H1 (cell line): Measurements from ENCODE around the gene PPFIA2. TPM values are rescaled to one million over a fixed set of nuclear protein-coding genes. Genes with fewer than 3 reads are reported as not detected.

Source experiments
- CTCF ChIA-PET: fragments of 300-600 bp; sonication (Branson Sonifier 250); formaldehyde crosslinking; loops from one replicate; lab custom pipeline; 2021; ENCODE audit not compliant: partially characterized antibody; lab: Charles Lee
- POLR2A ChIA-PET: fragments of 300-600 bp; sonication (Branson Sonifier 250); formaldehyde crosslinking; loops from one replicate; lab custom pipeline; 2021; ENCODE audit warnings: inconsistent platforms; ENCODE audit not compliant: partially characterized antibody; lab: Charles Lee
- DNase-seq, 2 experiments: peaks; one replicate each; pipeline versions ENCODE4 v3.0.0 to v3.0.0-alpha.2; 2010 to 2022; ENCODE audit warnings: low spot score in 2 of 2, low read depth in 1 of 2, mixed read lengths in 1 of 2
- FAIRE-seq: peaks from 2 replicates; lab custom pipeline; 2011; peaks lifted over from hg19 to GRCh38; lab: Jason Lieb, UNC
- H2AFZ ChIP-seq: 2 replicates; pipeline ENCODE4 v1.8.1; 2012; ENCODE audit warnings: low read length, inconsistent platforms
- H2AK5ac ChIP-seq: 2 replicates; pipeline ENCODE4 v1.6.1; 2013; ENCODE audit warnings: low read depth, low read length
- H2BK120ac ChIP-seq: replicated peaks from 2 replicates; pipeline ENCODE3; 2013; ENCODE audit warnings: low read depth, low read length, inconsistent platforms
- H2BK12ac ChIP-seq: 2 replicates; pipeline ENCODE4 v1.6.1; 2013; ENCODE audit warnings: low read depth, low read length
- H2BK15ac ChIP-seq: 2 replicates; pipeline ENCODE4 v1.6.1; 2013; ENCODE audit warnings: low read length
- H2BK20ac ChIP-seq: 2 replicates; pipeline ENCODE4 v1.6.1; 2013; ENCODE audit warnings: low read length
- H2BK5ac ChIP-seq: 2 replicates; pipeline ENCODE4 v1.6.1; 2013; ENCODE audit warnings: low read depth, low read length
- H3K14ac ChIP-seq: 2 replicates; pipeline ENCODE4 v1.6.1; 2013; ENCODE audit warnings: inconsistent platforms; ENCODE audit not compliant: insufficient read length
- H3K18ac ChIP-seq: 2 replicates; pipeline ENCODE4 v1.6.1; 2013; ENCODE audit warnings: low read length; ENCODE audit errors: extremely low read depth
- H3K23ac ChIP-seq: 2 replicates; pipeline ENCODE4 v1.6.1; 2013; ENCODE audit warnings: inconsistent platforms; ENCODE audit not compliant: insufficient read length
- H3K23me2 ChIP-seq: 2 replicates; pipeline ENCODE4 v1.6.1; 2013; ENCODE audit warnings: low read depth, low read length
- H3K27ac ChIP-seq: 2 replicates; pipeline ENCODE4 v1.6.1; 2011; ENCODE audit warnings: low read depth, low read length, inconsistent platforms
- H3K27me3 ChIP-seq, 4 experiments: replicated peaks in 1 of 4; 1 replicate in 1 of 4; 2 replicates in 3 of 4; pipeline versions ENCODE4 v1.6.1 to v1.8.1; 2011 to 2013; ENCODE audit warnings: low read length in 3 of 4, mild to moderate bottlenecking in 3 of 4, inconsistent platforms in 2 of 4, mixed read lengths in 2 of 4, moderate library complexity in 1 of 4; ENCODE audit not compliant: control insufficient read depth in 3 of 4, insufficient read depth in 3 of 4; ENCODE audit errors: extremely low read depth in 1 of 4
- H3K36me3 ChIP-seq, 4 experiments: 2 replicates each; pipeline versions ENCODE4 v1.6.1 to v1.8.1; 2011 to 2013; ENCODE audit warnings: mild to moderate bottlenecking in 4 of 4, low read length in 3 of 4, moderate library complexity in 2 of 4, control low read depth in 1 of 4, inconsistent platforms in 1 of 4; ENCODE audit not compliant: insufficient read depth in 4 of 4, control insufficient read depth in 2 of 4
- H3K4ac ChIP-seq: replicated peaks from 2 replicates; pipeline ENCODE3; 2013; ENCODE audit warnings: low read length, low read depth, mixed read lengths, inconsistent platforms; ENCODE audit not compliant: insufficient read length
- H3K4me1 ChIP-seq, 4 experiments: replicated peaks in 1 of 4; 1 replicate in 1 of 4; 2 replicates in 3 of 4; pipeline versions ENCODE4 v1.6.1 to v1.8.1; 2011 to 2013; ENCODE audit warnings: low read length in 3 of 4, inconsistent platforms in 2 of 4, mixed read lengths in 1 of 4; ENCODE audit not compliant: insufficient read depth in 4 of 4, control insufficient read depth in 3 of 4
- H3K4me2 ChIP-seq, 2 experiments: 2 replicates each; pipeline versions ENCODE4 v1.6.1 to v1.8.1; 2011 to 2013; ENCODE audit warnings: low read depth in 2 of 2, low read length in 2 of 2, control low read depth in 1 of 2, inconsistent platforms in 1 of 2, mild to moderate bottlenecking in 1 of 2; ENCODE audit not compliant: insufficient read depth in 1 of 2
- H3K4me3 ChIP-seq, 4 experiments: fragments of 200-600, 300-600 bp in 1 of 4; sonication (generic), shearing (Covaris generic), sonication (Bioruptor Twin) in 1 of 4; 2 replicates each; pipeline versions ENCODE4 v1.5.1 to v1.8.1; 2011 to 2016; ENCODE audit warnings: low read length in 4 of 4, low read depth in 3 of 4, control low read depth in 2 of 4, inconsistent platforms in 2 of 4, mild to moderate bottlenecking in 2 of 4, mixed read lengths in 1 of 4, moderate library complexity in 1 of 4; ENCODE audit not compliant: insufficient read depth in 2 of 4; ENCODE audit errors: extremely low read depth in 1 of 4
- H3K56ac ChIP-seq: replicated peaks from 2 replicates; pipeline ENCODE3; 2013; ENCODE audit warnings: low read depth, mild to moderate bottlenecking, mixed read lengths, low read length, inconsistent platforms; ENCODE audit not compliant: insufficient read length
- H3K79me1 ChIP-seq: 2 replicates; pipeline ENCODE4 v1.6.1; 2013; ENCODE audit warnings: low read depth, low read length, control low read depth
- H3K79me2 ChIP-seq, 2 experiments: 2 replicates each; pipeline versions ENCODE4 v1.6.1 to v1.8.1; 2012 to 2013; ENCODE audit warnings: low read length in 2 of 2, mild to moderate bottlenecking in 2 of 2, inconsistent platforms in 1 of 2; ENCODE audit not compliant: insufficient read depth in 2 of 2, control insufficient read depth in 1 of 2
- H3K9ac ChIP-seq, 4 experiments: replicated peaks in 1 of 4; 1 replicate in 1 of 4; 2 replicates in 3 of 4; pipeline versions ENCODE4 v1.6.1 to v1.8.1; 2011 to 2013; ENCODE audit warnings: low read depth in 3 of 4, low read length in 3 of 4, control low read depth in 2 of 4, mild to moderate bottlenecking in 2 of 4, moderate library complexity in 2 of 4, inconsistent platforms in 1 of 4; ENCODE audit errors: extremely low read depth in 1 of 4
- H3K9me3 ChIP-seq, 2 experiments: 2 replicates each; pipeline versions ENCODE4 v1.6.1 to v1.8.1; 2012 to 2013; ENCODE audit warnings: mild to moderate bottlenecking in 2 of 2, moderate library complexity in 2 of 2, control low read depth in 1 of 2, inconsistent platforms in 1 of 2, low read depth in 1 of 2, low read length in 1 of 2, mixed read lengths in 1 of 2; ENCODE audit not compliant: insufficient read depth in 2 of 2
- H4K20me1 ChIP-seq, 2 experiments: replicated peaks in 1 of 2; 2 replicates each; pipeline versions ENCODE3 to v1.8.1; 2011 to 2013; ENCODE audit warnings: inconsistent platforms in 2 of 2, low read length in 2 of 2, mild to moderate bottlenecking in 1 of 2; ENCODE audit not compliant: insufficient read depth in 2 of 2, control insufficient read depth in 1 of 2
- H4K5ac ChIP-seq: 2 replicates; pipeline ENCODE4 v1.6.1; 2013; ENCODE audit warnings: low read length, low read depth, mixed read lengths, inconsistent platforms; ENCODE audit not compliant: insufficient read length
- H4K8ac ChIP-seq: 2 replicates; pipeline ENCODE4 v1.8.0; 2013; ENCODE audit warnings: mild to moderate bottlenecking, moderate library complexity, low read length, inconsistent platforms; ENCODE audit not compliant: insufficient read depth; ENCODE audit errors: extremely low read depth
- H4K91ac ChIP-seq: replicated peaks from 2 replicates; pipeline ENCODE3; 2013; ENCODE audit warnings: low read length, mixed read lengths, inconsistent platforms; ENCODE audit not compliant: insufficient read length
- BCL11A ChIP-seq, 2 experiments: IDR thresholded peaks; one replicate each; pipeline ENCODE4 v1.6.1; 2011; ENCODE audit warnings: low read depth in 2 of 2, low read length in 2 of 2, mild to moderate bottlenecking in 2 of 2
- GTF2F1 ChIP-seq: IDR thresholded peaks from 2 replicates; pipeline ENCODE4 v1.6.1; 2012; ENCODE audit warnings: low read depth, low read length, improper control_type of control experiment, borderline replicate concordance
- KDM4A ChIP-seq: IDR thresholded peaks from one replicate; pipeline ENCODE4 v1.7.1; 2012; ENCODE audit warnings: low read depth, mild to moderate bottlenecking, moderate library complexity, low read length, inconsistent platforms; ENCODE audit not compliant: severe bottlenecking
- RBBP5 ChIP-seq: IDR thresholded peaks from 2 replicates; pipeline ENCODE4 v1.7.1; 2012; ENCODE audit warnings: low read depth, mild to moderate bottlenecking, inconsistent platforms, low read length, moderate library complexity, borderline replicate concordance
- RXRA ChIP-seq: IDR thresholded peaks from 2 replicates; pipeline ENCODE4 v1.6.1; 2011; ENCODE audit warnings: low read depth, mild to moderate bottlenecking, low read length, moderate library complexity; ENCODE audit not compliant: insufficient read depth
- SIRT6 ChIP-seq: IDR thresholded peaks from one replicate; pipeline ENCODE4 v1.7.1; 2012; ENCODE audit warnings: low read length, inconsistent platforms
- SUZ12 ChIP-seq: fragments of 200-600 bp; sonication (generic); IDR thresholded peaks from 2 replicates; pipeline ENCODE4 v1.6.1; 2012; ENCODE audit warnings: mild to moderate bottlenecking, inconsistent platforms, low read length, moderate library complexity, mixed read lengths
- YY1 ChIP-seq: IDR thresholded peaks from 2 replicates; pipeline ENCODE4 v1.6.1; 2011; ENCODE audit warnings: low read depth, mild to moderate bottlenecking, low read length
- WGBS, 2 experiments: shearing (Covaris generic) in 1 of 2; methylation state at CpG; one replicate each; pipeline versions ENCODE4 v1.1.6 to v1.1.7; 2013 to 2015; ENCODE audit warnings: low lambda C conversion rate in 2 of 2, mixed read lengths in 2 of 2, inconsistent platforms in 1 of 2, low coverage in 1 of 2, missing lambda C conversion rate in 1 of 2; ENCODE audit not compliant: insufficient replicate concordance in 2 of 2, insufficient coverage in 1 of 2, insufficient read length in 1 of 2; ENCODE audit errors: extremely low coverage in 1 of 2, missing lambda C conversion rate in 1 of 2; 5-methylcytosine and 5-hydroxymethylcytosine counted together
- polyA plus RNA-seq, 7 experiments: library from polyadenylated mRNA; depleted of rRNA in 3 of 7; stranded (reverse) in 5 of 7; unstranded in 2 of 7; fragments of >200 nt in 5 of 7; fragments of 200-250 nt in 2 of 7; gene quantifications; 1 replicate in 5 of 7; 2 replicates in 1 of 7; 4 replicates in 1 of 7; pipeline versions ENCODE4 v1.2.1 to v1.2.3, GENCODE V29; 2011 to 2013; ENCODE audit warnings: missing spikeins in 2 of 7, mixed read lengths in 2 of 7
- total RNA-seq: library from RNA; stranded (reverse); fragmentation: NEBNext Ultra II Directional; extraction: Animal tissue kit (Norgen Biotek cat#: 25700); gene quantifications from 2 replicates; pipeline ENCODE4 v1.2.1, GENCODE V29; 2021

Gene PPFIA2
- total and polyA plus RNA-seq, 2 of the 8 experiments (the other 6 are each of a cell fraction or from before 2014, with no cell fraction given), result 1.2 to 1.8 TPM

GRCh38 chr12:81626406-81626805 lies 132.7 kb downstream of the PPFIA2 start:
- FAIRE-seq, result no peak
- no peak overlapping the region for H4K5ac ChIP-seq
- H4K8ac ChIP-seq, result no peak overlapping the region
- WGBS, 2 experiments, result 96% methylated on average over 1 of the region's 1 CpG; no CpG with 5 or more reads in 1 of the 2 experiments
- H3K4me1 ChIP-seq, result no peaks in the 10 kb centered on the region
- H2BK120ac ChIP-seq, result no peak overlapping the region
- H2AFZ ChIP-seq, result no peak overlapping the region
- H4K20me1 ChIP-seq, result no peaks in the 10 kb centered on the region
- no peak overlapping the region for H3K27ac ChIP-seq
- H2BK12ac ChIP-seq, result no peak overlapping the region
- no peak overlapping the region for H2AK5ac ChIP-seq
- no peaks in the 10 kb centered on the region for H3K23me2 ChIP-seq
- DNase-seq, result no peak
- H4K91ac ChIP-seq, result no peak overlapping the region
- POLR2A ChIA-PET, result no interaction called here
- H3K79me2 ChIP-seq, result no peaks in the 10 kb centered on the region
- H3K27me3 ChIP-seq, result no peaks in the 10 kb centered on the region
- no peak overlapping the region for H3K18ac ChIP-seq
- no peak overlapping the region for H3K9ac ChIP-seq
- H3K14ac ChIP-seq, result no peak overlapping the region
- no peak overlapping the region for H2BK5ac ChIP-seq
- no peaks in the 10 kb centered on the region for H3K9me3 ChIP-seq
- no peak overlapping the region for H3K4me2 ChIP-seq
- no peak overlapping the region for H3K4ac ChIP-seq
- no peak overlapping the region for H3K23ac ChIP-seq
- H3K56ac ChIP-seq, result no peak overlapping the region
- H2BK20ac ChIP-seq, result no peak overlapping the region
- H3K79me1 ChIP-seq, result no peaks in the 10 kb centered on the region
- no peaks in the 10 kb centered on the region for H3K36me3 ChIP-seq
- H3K4me3 ChIP-seq, result no peak overlapping the region
- no peak overlapping the region for H2BK15ac ChIP-seq
- CTCF ChIA-PET, result interaction anchor here (1.0 to 1.7 kb wide), 3 partner anchors 10 to 175 kb away, joined by 3 to 5 read pairs (median 4); no protein-coding TSS in a partner anchor
- TF ChIP-seq KDM4A (no peak), RXRA (no peak), SIRT6 (no peak), BCL11A (IDR thresholded peaks at IDR 0.05; ENCODE audit: low read depth in 2 of 2, low read length in 2 of 2) (no peak), SUZ12 (no peak), YY1 (no peak), RBBP5 (no peak), GTF2F1 (no peak)
